OCI-LY7 (cell line): ENCODE data around the gene TAOK3. TPM values are rescaled to one million over a fixed set of nuclear protein-coding genes. Genes with fewer than 3 reads are reported as not detected.

Experiments
- BruUV-seq: library from RNA; stranded (reverse); fragments of 400-500 nt; replicated peaks from 2 replicates; lab custom pipeline; 2021; lab: Mats Ljungman, UMichigan
- CTCF ChIA-PET: fragments of 300-600 bp; sonication (Branson Sonifier 250); formaldehyde crosslinking; loops from one replicate; lab custom pipeline; 2022; ENCODE audit warnings: antibody characterized with exemption; ENCODE audit not compliant: unreplicated experiment; lab: Charles Lee
- POLR2A ChIA-PET: fragments of 300-600 bp; sonication (Branson Sonifier 250); formaldehyde crosslinking; loops from one replicate; lab custom pipeline; 2022; ENCODE audit warnings: antibody characterized with exemption; lab: Charles Lee
- DNase-seq: peaks from one replicate; pipeline ENCODE4 v3.0.0-alpha.2; 2015; ENCODE audit warnings: low spot score
- H2AFZ ChIP-seq: fragments of 200-600 bp; sonication (generic), shearing (Covaris generic); 2 replicates; pipeline ENCODE4 v1.6.1; 2014; ENCODE audit warnings: mild to moderate bottlenecking, antibody characterized with exemption, low read length, moderate library complexity
- H3K27ac ChIP-seq: fragments of 200-600 bp; sonication (generic); 2 replicates; pipeline ENCODE4 v1.5.1; 2014; ENCODE audit warnings: mixed run types, low read depth, mild to moderate bottlenecking, moderate library complexity, low read length, inconsistent platforms; ENCODE audit not compliant: poor library complexity, severe bottlenecking
- H3K36me3 ChIP-seq: fragments of 200-600 bp; sonication (generic); 2 replicates; pipeline ENCODE4 v1.6.1; 2014; ENCODE audit warnings: mild to moderate bottlenecking, antibody characterized with exemption, low read length, moderate library complexity, mixed read lengths; ENCODE audit not compliant: insufficient read depth
- H3K4me1 ChIP-seq: fragments of 200-600 bp; sonication (generic); 2 replicates; pipeline ENCODE4 v1.5.1; 2014; ENCODE audit warnings: mild to moderate bottlenecking, low read length; ENCODE audit not compliant: insufficient read depth, poor library complexity, severe bottlenecking
- H3K4me2 ChIP-seq: fragments of 200-600 bp; sonication (generic); 2 replicates; pipeline ENCODE4 v1.6.1; 2014; ENCODE audit warnings: mild to moderate bottlenecking, low read length
- H3K4me3 ChIP-seq: fragments of 200-600 bp; sonication (generic); 2 replicates; pipeline ENCODE4 v1.5.1; 2014; ENCODE audit warnings: mild to moderate bottlenecking, low read depth, low read length; ENCODE audit not compliant: poor library complexity, severe bottlenecking
- H3K79me2 ChIP-seq: fragments of 200-600 bp; sonication (generic); 2 replicates; pipeline ENCODE4 v1.6.1; 2016; ENCODE audit warnings: low read depth, mild to moderate bottlenecking, low read length, moderate library complexity, mixed read lengths; ENCODE audit not compliant: insufficient read depth
- H3K9me2 ChIP-seq: fragments of 200-600 bp; sonication (generic); 2 replicates; pipeline ENCODE4 v1.6.1; 2016; ENCODE audit warnings: mild to moderate bottlenecking, low read length, mixed read lengths; ENCODE audit not compliant: insufficient read depth
- H3K9me3 ChIP-seq: fragments of 200-600 bp; sonication (generic); 2 replicates; pipeline ENCODE4 v1.6.1; 2014; ENCODE audit warnings: mild to moderate bottlenecking, mixed run types, low read length, mixed read lengths
- H4K20me1 ChIP-seq: fragments of 200-600 bp; sonication (generic); 2 replicates; pipeline ENCODE4 v1.6.1; 2014; ENCODE audit warnings: mild to moderate bottlenecking, antibody characterized with exemption, low read length, moderate library complexity, mixed read lengths; ENCODE audit not compliant: insufficient read depth
- EZH2phosphoT487 ChIP-seq: fragments of 200-600 bp; sonication (generic); IDR thresholded peaks from 2 replicates; pipeline ENCODE4 v1.6.1; 2018; ENCODE audit warnings: low read depth, borderline replicate concordance, mild to moderate bottlenecking, mixed run types, antibody characterized with exemption, low read length, moderate library complexity, mixed read lengths
- intact Hi-C: fragments of 100-400 bp; cut with micrococcal nuclease; formaldehyde crosslinking; loops from one replicate; pipeline ENCODE4 v1.10.0; 2022; ENCODE audit not compliant: unreplicated experiment
- total RNA-seq, 2 experiments: library from RNA; depleted of rRNA in 1 of 2; stranded (reverse); fragments of >200 nt in 1 of 2; shearing (Covaris generic) in 1 of 2; gene quantifications; 2 replicates each; pipeline ENCODE4 v1.2.3, GENCODE V29; 2014 to 2022
- TF ChIP-seq, protein P1 (sequence below): fragments of 200-600 bp; sonication (generic); conservative IDR thresholded peaks from 2 replicates; pipeline ENCODE4 v1.5.1; 2014; ENCODE audit warnings: mild to moderate bottlenecking, antibody characterized with exemption, low read length, moderate library complexity, mixed read lengths

TAOK3 gene
- total RNA-seq, 2 experiments from 2014 or later = 30.7 to 56.0 TPM

DNA sequence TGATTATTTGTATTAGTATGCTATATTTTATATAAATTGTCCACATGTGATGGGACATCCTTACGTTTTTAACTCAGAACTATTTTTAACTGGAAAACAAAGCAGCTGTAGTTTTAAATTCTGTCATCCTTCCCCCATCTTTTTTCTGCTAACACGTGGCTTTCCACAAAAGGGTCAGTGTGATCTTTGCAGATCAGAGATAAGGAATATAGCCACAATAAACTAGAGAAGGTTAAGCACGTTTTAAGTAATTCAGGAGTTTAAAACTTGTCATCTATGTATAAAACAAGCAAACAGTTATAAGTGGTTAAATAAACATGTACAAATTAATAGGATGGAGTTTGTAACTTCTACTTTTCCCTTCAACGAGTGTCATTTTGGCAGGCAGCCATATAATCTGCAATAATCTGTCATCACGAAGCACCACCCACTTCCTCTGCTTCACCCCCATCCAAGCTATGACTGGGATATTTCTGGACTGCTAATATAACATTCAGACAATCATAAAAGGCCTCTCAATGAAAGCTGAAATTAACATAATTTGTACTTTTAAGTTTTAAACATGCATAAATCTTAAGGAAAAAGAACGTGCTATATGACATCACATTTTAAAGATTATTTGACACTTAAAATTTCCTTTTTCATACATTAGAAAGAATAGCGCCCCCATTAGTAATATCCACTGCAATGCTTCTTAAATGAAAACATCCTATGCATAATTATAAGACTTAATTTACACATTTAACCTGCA lies 15.3 kb downstream of the TAOK3 start:
- H3K4me3 ChIP-seq = peak overlapping the region; percentile 75
- peak; percentile 80 for DNase-seq
- peaks cover 33% of the 10 kb centered on the region for H3K9me3 ChIP-seq
- peaks cover 35% of the 10 kb centered on the region for H3K36me3 ChIP-seq
- H4K20me1 ChIP-seq = no peaks in the 10 kb centered on the region
- BruUV-seq = no TSS peak
- H3K4me2 ChIP-seq = peak overlapping the region; percentile 92
- H3K27ac ChIP-seq = peak overlapping the region; percentile 70
- ChIA-PET POLR2A (interaction anchor here (0.5 to 3.6 kb wide), 11 partner anchors 11 to 221 kb away, joined by 3 to 22 read pairs (median 4); partner anchors contain the start of genes PEBP1, SUDS3 and TAOK3), CTCF (no interaction called here)
- H3K4me1 ChIP-seq = peaks cover 30% of the 10 kb centered on the region
- no peak for TF ChIP-seq EZH2phosphoT487
- TF ChIP-seq, protein P1, sequence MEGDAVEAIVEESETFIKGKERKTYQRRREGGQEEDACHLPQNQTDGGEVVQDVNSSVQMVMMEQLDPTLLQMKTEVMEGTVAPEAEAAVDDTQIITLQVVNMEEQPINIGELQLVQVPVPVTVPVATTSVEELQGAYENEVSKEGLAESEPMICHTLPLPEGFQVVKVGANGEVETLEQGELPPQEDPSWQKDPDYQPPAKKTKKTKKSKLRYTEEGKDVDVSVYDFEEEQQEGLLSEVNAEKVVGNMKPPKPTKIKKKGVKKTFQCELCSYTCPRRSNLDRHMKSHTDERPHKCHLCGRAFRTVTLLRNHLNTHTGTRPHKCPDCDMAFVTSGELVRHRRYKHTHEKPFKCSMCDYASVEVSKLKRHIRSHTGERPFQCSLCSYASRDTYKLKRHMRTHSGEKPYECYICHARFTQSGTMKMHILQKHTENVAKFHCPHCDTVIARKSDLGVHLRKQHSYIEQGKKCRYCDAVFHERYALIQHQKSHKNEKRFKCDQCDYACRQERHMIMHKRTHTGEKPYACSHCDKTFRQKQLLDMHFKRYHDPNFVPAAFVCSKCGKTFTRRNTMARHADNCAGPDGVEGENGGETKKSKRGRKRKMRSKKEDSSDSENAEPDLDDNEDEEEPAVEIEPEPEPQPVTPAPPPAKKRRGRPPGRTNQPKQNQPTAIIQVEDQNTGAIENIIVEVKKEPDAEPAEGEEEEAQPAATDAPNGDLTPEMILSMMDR = peak; percentile 88
- intact Hi-C loops = loop anchor here (2.0 kb wide), 1 partner anchor 221 kb away; the partner anchor contains the start of gene PEBP1
- peaks cover 74% of the 10 kb centered on the region for H3K79me2 ChIP-seq
- peak overlapping the region; percentile 23; the same call in 1 of the 2 replicates for H2AFZ ChIP-seq
- H3K9me2 ChIP-seq = no peaks in the 10 kb centered on the region

DNA sequence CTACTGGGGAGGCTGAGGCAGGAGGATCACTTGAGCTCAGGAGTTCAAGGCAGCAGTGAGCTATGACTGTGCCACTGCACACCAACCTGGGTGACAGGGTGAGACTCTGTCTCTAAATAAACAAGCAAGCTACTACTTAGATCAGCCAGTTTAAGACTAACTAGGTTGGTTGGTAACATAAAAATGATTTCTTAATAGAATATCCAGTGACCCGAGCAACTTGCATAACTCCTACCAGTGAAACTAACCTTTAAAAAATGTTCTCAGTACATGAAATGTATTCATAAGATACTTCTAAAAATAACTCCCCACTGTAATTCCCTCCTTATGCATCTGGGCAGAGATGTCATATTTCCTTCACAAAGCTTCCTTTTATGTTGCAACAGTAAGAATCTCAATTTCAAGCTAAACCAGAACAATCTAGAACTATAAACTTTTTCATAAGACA lies 15.9 kb downstream of the TAOK3 start:
- H2AFZ ChIP-seq = peak overlapping the region; percentile 23; the same call in 1 of the 2 replicates
- ChIA-PET POLR2A (interaction anchor here (0.6 to 3.6 kb wide), 5 partner anchors 11 to 221 kb away, joined by 3 to 22 read pairs (median 7); partner anchors contain the start of genes PEBP1, SUDS3 and TAOK3), CTCF (no interaction called here)
- peak overlapping the region; percentile 70 for H3K27ac ChIP-seq
- H3K79me2 ChIP-seq = peaks cover 75% of the 10 kb centered on the region
- DNase-seq = peak; percentile 10
- H3K9me2 ChIP-seq = no peaks in the 10 kb centered on the region
- BruUV-seq = no TSS peak
- no peaks in the 10 kb centered on the region for H4K20me1 ChIP-seq
- intact Hi-C loops = loop anchor here (2.0 kb wide), 1 partner anchor 220 kb away; the partner anchor contains the start of gene PEBP1
- TF ChIP-seq, protein P1 = no peak
- TF ChIP-seq EZH2phosphoT487 = no peak
- peak overlapping the region; percentile 75 for H3K4me3 ChIP-seq
- peaks cover 30% of the 10 kb centered on the region for H3K4me1 ChIP-seq
- peak overlapping the region; percentile 92 for H3K4me2 ChIP-seq
- H3K9me3 ChIP-seq = peaks cover 33% of the 10 kb centered on the region
- peaks cover 35% of the 10 kb centered on the region for H3K36me3 ChIP-seq
